H9 (cell line): ENCODE measurements around the gene TRIO. TPM values are rescaled to one million over a fixed set of nuclear protein-coding genes. Genes with fewer than 3 reads are reported as not detected.

Experiments used
- DNase-seq: peaks from one replicate; pipeline ENCODE4 v3.0.0-alpha.2; 2017
- H2AFZ ChIP-seq: one replicate; pipeline ENCODE4 v1.6.1; 2013; ENCODE audit warnings: mild to moderate bottlenecking, low read length, control low read depth, moderate library complexity
- H2AK5ac ChIP-seq: 2 replicates; pipeline ENCODE4 v1.6.1; 2013; ENCODE audit warnings: low read length, control low read depth, mixed read lengths; ENCODE audit not compliant: insufficient read length
- H2BK120ac ChIP-seq: one replicate; pipeline ENCODE4 v1.6.1; 2013; ENCODE audit warnings: low read depth, mild to moderate bottlenecking, low read length, control low read depth, inconsistent platforms; ENCODE audit not compliant: poor library complexity, severe bottlenecking
- H2BK12ac ChIP-seq: 2 replicates; pipeline ENCODE4 v1.6.1; 2013; ENCODE audit warnings: low read length, control low read depth, mixed read lengths, low read depth; ENCODE audit not compliant: insufficient read length
- H2BK15ac ChIP-seq: 2 replicates; pipeline ENCODE4 v1.6.1; 2013; ENCODE audit warnings: low read depth, low read length, control low read depth
- H2BK20ac ChIP-seq: one replicate; pipeline ENCODE4 v1.6.1; 2013; ENCODE audit warnings: low read depth, mild to moderate bottlenecking, low read length, control low read depth, inconsistent platforms; ENCODE audit not compliant: poor library complexity, severe bottlenecking
- H2BK5ac ChIP-seq: 2 replicates; pipeline ENCODE4 v1.6.1; 2013; ENCODE audit warnings: low read length, control low read depth, mixed read lengths; ENCODE audit not compliant: insufficient read length
- H3K14ac ChIP-seq: 2 replicates; pipeline ENCODE4 v1.6.1; 2013; ENCODE audit warnings: low read length, control low read depth; ENCODE audit not compliant: insufficient read depth
- H3K18ac ChIP-seq: 2 replicates; pipeline ENCODE4 v1.6.1; 2013; ENCODE audit warnings: low read depth, mild to moderate bottlenecking, mixed read lengths, low read length, control low read depth; ENCODE audit not compliant: insufficient read length
- H3K23ac ChIP-seq: 2 replicates; pipeline ENCODE4 v1.6.1; 2013; ENCODE audit warnings: low read length, control low read depth, mixed read lengths, low read depth; ENCODE audit not compliant: insufficient read length
- H3K23me2 ChIP-seq: 2 replicates; pipeline ENCODE4 v1.6.1; 2013; ENCODE audit warnings: low read depth, mild to moderate bottlenecking, mixed read lengths, low read length, control low read depth; ENCODE audit not compliant: insufficient read length, poor library complexity, severe bottlenecking
- H3K27ac ChIP-seq: 2 replicates; pipeline ENCODE4 v1.5.1; 2013; ENCODE audit warnings: low read length, control low read depth, mixed read lengths, low read depth; ENCODE audit not compliant: insufficient read length
- H3K27me3 ChIP-seq: 2 replicates; pipeline ENCODE4 v1.6.1; 2013; ENCODE audit warnings: low read length, control low read depth, inconsistent platforms; ENCODE audit not compliant: insufficient read depth
- H3K4ac ChIP-seq: 2 replicates; pipeline ENCODE4 v1.6.1; 2013; ENCODE audit warnings: low read depth, mild to moderate bottlenecking, control low read depth, inconsistent platforms, low read length, moderate library complexity
- H3K4me1 ChIP-seq: 2 replicates; pipeline ENCODE4 v1.6.1; 2013; ENCODE audit warnings: low read length, control low read depth, inconsistent platforms; ENCODE audit not compliant: insufficient read depth
- H3K4me2 ChIP-seq: 2 replicates; pipeline ENCODE4 v1.6.1; 2013; ENCODE audit warnings: low read length, control low read depth, mixed read lengths; ENCODE audit not compliant: insufficient read length, insufficient read depth
- H3K56ac ChIP-seq: 2 replicates; pipeline ENCODE4 v1.6.1; 2013; ENCODE audit warnings: low read depth, mild to moderate bottlenecking, mixed read lengths, low read length, control low read depth; ENCODE audit not compliant: insufficient read length
- H3K79me1 ChIP-seq: 2 replicates; pipeline ENCODE4 v1.6.1; 2013; ENCODE audit warnings: low read depth, mild to moderate bottlenecking, moderate library complexity, low read length, control low read depth, inconsistent platforms; ENCODE audit not compliant: insufficient read depth, poor library complexity, severe bottlenecking
- H3K79me2 ChIP-seq: 2 replicates; pipeline ENCODE4 v1.6.1; 2013; ENCODE audit warnings: low read length, control low read depth, inconsistent platforms; ENCODE audit not compliant: insufficient read depth
- H3K9ac ChIP-seq: 2 replicates; pipeline ENCODE4 v1.6.1; 2013; ENCODE audit warnings: low read length, control low read depth, mixed read lengths; ENCODE audit not compliant: insufficient read length; ENCODE audit errors: extremely low read depth
- H3K9me3 ChIP-seq: one replicate; pipeline ENCODE4 v1.6.1; 2013; ENCODE audit warnings: low read depth, low read length, inconsistent platforms; ENCODE audit not compliant: control insufficient read depth
- H3T11ph ChIP-seq: one replicate; pipeline ENCODE4 v1.6.1; 2013; ENCODE audit warnings: mild to moderate bottlenecking, low read length, control low read depth, inconsistent platforms
- H4K20me1 ChIP-seq: one replicate; pipeline ENCODE4 v1.6.1; 2013; ENCODE audit not compliant: control insufficient read depth, insufficient read length, insufficient read depth
- H4K5ac ChIP-seq: 2 replicates; pipeline ENCODE4 v1.6.1; 2013; ENCODE audit warnings: low read depth, mild to moderate bottlenecking, mixed read lengths, low read length, control low read depth; ENCODE audit not compliant: insufficient read length
- H4K8ac ChIP-seq: replicated peaks from 2 replicates; pipeline ENCODE4 v1.6.1; 2013; ENCODE audit warnings: low read length, control low read depth, mixed read lengths, low read depth; ENCODE audit not compliant: insufficient read length
- H4K91ac ChIP-seq: 2 replicates; pipeline ENCODE4 v1.6.1; 2013; ENCODE audit warnings: low read depth, mild to moderate bottlenecking, moderate library complexity, mixed read lengths, low read length, control low read depth; ENCODE audit not compliant: insufficient read length
- H3K27ac Mint-ChIP-seq, 3 experiments: 2 replicates in 2 of 3; 3 replicates in 1 of 3; pipeline ENCODE4 v1.8.0; 2020 to 2021; ENCODE audit warnings: mixed read lengths in 3 of 3, mild to moderate bottlenecking in 1 of 3, moderate library complexity in 1 of 3
- H3K27me3 Mint-ChIP-seq: 2 replicates; pipeline ENCODE4 v1.8.0; 2021; ENCODE audit warnings: low read depth, mild to moderate bottlenecking, moderate library complexity, mixed read lengths
- H3K36me3 Mint-ChIP-seq, 3 experiments: 2 replicates in 2 of 3; 3 replicates in 1 of 3; pipeline ENCODE4 v1.8.0; 2020 to 2021; ENCODE audit warnings: low read depth in 3 of 3, mixed read lengths in 3 of 3; ENCODE audit not compliant: insufficient read depth in 1 of 3
- H3K4me1 Mint-ChIP-seq, 2 experiments: 2 replicates each; pipeline ENCODE4 v1.8.0; 2020; ENCODE audit warnings: mixed read lengths in 2 of 2
- H3K4me3 Mint-ChIP-seq, 2 experiments: 2 replicates in 1 of 2; 3 replicates in 1 of 2; pipeline ENCODE4 v1.8.0; 2020 to 2021; ENCODE audit warnings: mild to moderate bottlenecking in 2 of 2, mixed read lengths in 2 of 2, moderate library complexity in 1 of 2
- H3K9me3 Mint-ChIP-seq, 2 experiments: 2 replicates in 1 of 2; 3 replicates in 1 of 2; pipeline ENCODE4 v1.8.0; 2020; ENCODE audit warnings: mild to moderate bottlenecking in 2 of 2, mixed read lengths in 2 of 2, moderate library complexity in 1 of 2
- CTCF ChIP-seq: fragments of 200-600 bp; sonication (generic); conservative IDR thresholded peaks from 3 replicates; pipeline ENCODE4 v1.8.0; 2021; ENCODE audit warnings: antibody characterized with exemption, mild to moderate bottlenecking
- WGBS: extraction: QIAGEN DNeasy Blood & Tissue Kit; methylation state at CpG from one replicate; pipeline ENCODE4 v1.1.7; 2013; ENCODE audit warnings: missing lambda C conversion rate, low lambda C conversion rate, mixed read lengths; ENCODE audit not compliant: insufficient read length; ENCODE audit errors: extremely low coverage; 5-methylcytosine and 5-hydroxymethylcytosine counted together
- total RNA-seq: library from RNA; stranded (reverse); gene quantifications from 2 replicates; pipeline ENCODE4 v1.2.1, GENCODE V29; 2021

The TRIO gene
- total RNA-seq, 1 experiment from 2014 or later: 87.8 TPM

DNA sequence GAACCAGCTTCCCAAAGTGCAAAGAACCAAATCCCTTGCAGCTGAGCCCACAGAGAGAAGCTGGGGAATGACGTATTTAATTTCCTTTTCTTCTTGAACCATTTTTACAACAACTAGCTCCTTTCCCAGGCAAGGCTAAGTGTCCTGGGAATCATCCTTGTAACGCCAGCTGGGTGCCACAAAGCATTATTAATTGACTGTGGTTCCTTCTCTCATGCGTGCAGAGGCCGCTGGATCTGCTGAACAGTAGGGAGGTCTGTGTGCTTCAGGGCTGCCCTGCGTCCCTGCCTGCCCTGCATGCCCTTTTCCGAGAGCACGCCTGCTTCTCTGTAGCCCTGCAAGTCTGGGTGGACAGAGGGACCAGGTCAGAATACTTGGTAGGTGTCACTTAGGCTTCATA, 314.3 kb downstream of the TRIO start:
- no peak overlapping the region for H3K4ac ChIP-seq
- no peaks in the 10 kb centered on the region for H3K79me2 ChIP-seq
- H3K27me3 ChIP-seq: no peaks in the 10 kb centered on the region
- H3K14ac ChIP-seq: no peak overlapping the region
- H3K27ac ChIP-seq: no peak overlapping the region
- H3K79me1 ChIP-seq: no peaks in the 10 kb centered on the region
- H4K91ac ChIP-seq: no peak overlapping the region
- H4K20me1 ChIP-seq: no peaks in the 10 kb centered on the region
- peaks cover 31 to 54% (median 48%) of the 10 kb centered on the region in 3 experiments for H3K36me3 Mint-ChIP-seq
- H2BK12ac ChIP-seq: no peak overlapping the region
- WGBS: no CpG with 5 or more reads among the region's 7 CpGs
- no peak for TF ChIP-seq CTCF
- no peak overlapping the region for H2AK5ac ChIP-seq
- H3K56ac ChIP-seq: no peak overlapping the region
- H4K5ac ChIP-seq: no peak overlapping the region
- H2AFZ ChIP-seq: no peak overlapping the region
- no peaks in the 10 kb centered on the region for H3K23me2 ChIP-seq
- H3K9me3 ChIP-seq: no peaks in the 10 kb centered on the region
- no peak for DNase-seq
- H3K4me3 Mint-ChIP-seq: no peak overlapping the region
- no peak overlapping the region for H2BK5ac ChIP-seq
- no peak overlapping the region for H3K9ac ChIP-seq
- no peak overlapping the region for H2BK120ac ChIP-seq
- peaks cover 9 to 12% of the 10 kb centered on the region in 2 experiments for H3K9me3 Mint-ChIP-seq
- H2BK15ac ChIP-seq: no peak overlapping the region
- no peaks in the 10 kb centered on the region for H3K27me3 Mint-ChIP-seq
- peaks cover 4 to 5% of the 10 kb centered on the region in 2 experiments for H3K4me1 Mint-ChIP-seq
- H3K23ac ChIP-seq: no peak overlapping the region
- no peak overlapping the region for H3K18ac ChIP-seq
- no peak overlapping the region for H3T11ph ChIP-seq
- no peak overlapping the region for H3K4me2 ChIP-seq
- no peak overlapping the region for H4K8ac ChIP-seq
- no peak overlapping the region for H2BK20ac ChIP-seq
- peaks cover under 1% of the 10 kb centered on the region; the same call in 1 of the 2 replicates for H3K4me1 ChIP-seq
- H3K27ac Mint-ChIP-seq: peak overlapping the region; percentile 35 to 88 (median 86); a peak in 4 of 7 replicates
